A549 (cell line): Measurements from ENCODE around the gene PRR12. TPM values are rescaled to one million over a fixed set of nuclear protein-coding genes. Genes with fewer than 3 reads are reported as not detected.
A peak's percentile ranks its signal among the peaks of the same experiment; 100 is the strongest.

ENCODE experiments used
- ATAC-seq, 2 experiments: fragments of 200-7000 bp in 1 of 2; fragments of >200 bp in 1 of 2; cut with Nextera tagmentation in 1 of 2; cut with Tn5 transposase in 1 of 2; 3 replicates each; pipeline versions ENCODE4 v1.8.0 to v1.9.1; 2018 to 2020; ENCODE audit warnings: mild to moderate bottlenecking in 1 of 2, moderate library complexity in 1 of 2
- CTCF ChIA-PET: fragments of 300-600 bp; sonication (Branson Sonifier 250); formaldehyde crosslinking; extraction: SDS; loops from one replicate; lab custom pipeline; 2021; ENCODE audit warnings: antibody characterized with exemption, inconsistent platforms; lab: Yijun Ruan, JAX
- POLR2A ChIA-PET: fragments of 350-600 bp; formaldehyde crosslinking; extraction: SDS; loops from one replicate; lab custom pipeline; 2021; ENCODE audit warnings: antibody characterized with exemption, inconsistent platforms; lab: Yijun Ruan, JAX
- DNase-seq, 2 experiments: peaks; one replicate each; pipeline versions ENCODE4 v3.0.0 to v3.0.0-alpha.2; 2011 to 2016; ENCODE audit warnings: low read depth in 1 of 2, low spot score in 1 of 2
- FAIRE-seq: peaks from 2 replicates; lab custom pipeline; 2011; peaks lifted over from hg19 to GRCh38; lab: Jason Lieb, UNC
- H3K27ac ChIP-seq, 2 experiments: fragments of >200 bp; sonication (Bioruptor Twin); formaldehyde crosslinking; 3 replicates each; pipeline ENCODE4 v1.5.1; 2016 to 2017
- H3K4me1 ChIP-seq: fragments of >200 bp; sonication (Bioruptor Twin); formaldehyde crosslinking; 3 replicates; pipeline ENCODE4 v1.6.1; 2016
- H3K4me2 ChIP-seq: fragments of >200 bp; sonication (Bioruptor Twin); formaldehyde crosslinking; 3 replicates; pipeline ENCODE4 v1.6.1; 2016
- H3K4me3 ChIP-seq: fragments of >200 bp; sonication (Bioruptor Twin); formaldehyde crosslinking; 3 replicates; pipeline ENCODE4 v1.5.1; 2016
- H3K9me3 ChIP-seq: fragments of >200 bp; sonication (Bioruptor Twin); formaldehyde crosslinking; 3 replicates; pipeline ENCODE4 v1.6.1; 2016
- CHD4 ChIP-seq: fragments of 200-600 bp; sonication (generic); IDR thresholded peaks from 2 replicates; pipeline ENCODE4 v1.6.1; 2016; ENCODE audit warnings: antibody characterized with exemption, mild to moderate bottlenecking, borderline replicate concordance
- EHF ChIP-seq: fragments of 250-450 bp; sonication (Bioruptor Pico); IDR thresholded peaks from 2 replicates; pipeline ENCODE4 v1.5.0; 2020; ENCODE audit warnings: mild to moderate bottlenecking
- EP300 ChIP-seq, 2 experiments: fragments of >200 bp; sonication (Bioruptor Twin); formaldehyde crosslinking; IDR thresholded peaks; 2 replicates in 1 of 2; 3 replicates in 1 of 2; pipeline ENCODE4 v1.6.1; 2016 to 2017
- ESRRA ChIP-seq: fragments of 150-350 bp; IDR thresholded peaks from 2 replicates; pipeline ENCODE4 v1.6.1; 2014; ENCODE audit warnings: mild to moderate bottlenecking, low read length, borderline replicate concordance
- FOSB ChIP-seq: fragments of 250-450 bp; sonication (Bioruptor Pico); IDR thresholded peaks from 2 replicates; pipeline ENCODE4 v1.5.0; 2020; ENCODE audit warnings: mild to moderate bottlenecking, moderate library complexity
- FOXS1 ChIP-seq: fragments of 250-450 bp; sonication (Bioruptor Pico); IDR thresholded peaks from 2 replicates; pipeline ENCODE4 v1.5.0; 2020; ENCODE audit warnings: mild to moderate bottlenecking, moderate library complexity
- JUNB ChIP-seq: fragments of >200 bp; sonication (Bioruptor Twin); formaldehyde crosslinking; IDR thresholded peaks from 2 replicates; pipeline ENCODE4 v1.6.1; 2016
- MYC ChIP-seq: IDR thresholded peaks from 2 replicates; pipeline ENCODE4 v1.6.1; 2012; ENCODE audit warnings: mild to moderate bottlenecking, inconsistent platforms, low read length, improper control_type of control experiment, borderline replicate concordance
- NFE2L2 ChIP-seq: fragments of 150-350 bp; conservative IDR thresholded peaks from 2 replicates; pipeline ENCODE4 v1.6.1; 2014; ENCODE audit warnings: low read length
- NR3C1 ChIP-seq: fragments of >200 bp; sonication (Bioruptor Twin); formaldehyde crosslinking; IDR thresholded peaks from 3 replicates; pipeline ENCODE4 v1.6.1; 2017
- POLR2A ChIP-seq: IDR thresholded peaks from 2 replicates; pipeline ENCODE4 v1.6.1; 2012; ENCODE audit warnings: mild to moderate bottlenecking, low read length
- POLR2AphosphoS2 ChIP-seq: conservative IDR thresholded peaks from 2 replicates; pipeline ENCODE4 v1.6.1; 2012; ENCODE audit warnings: low read length, improper control_type of control experiment, inconsistent platforms
- RARB ChIP-seq: fragments of 250-450 bp; sonication (Bioruptor Pico); IDR thresholded peaks from 2 replicates; pipeline ENCODE4 v1.8.0; 2021; ENCODE audit warnings: mild to moderate bottlenecking, moderate library complexity
- RFX5 ChIP-seq: fragments of 450-650 bp; IDR thresholded peaks from 2 replicates; pipeline ENCODE4 v1.7.1; 2014; ENCODE audit warnings: antibody characterized with exemption, mild to moderate bottlenecking, moderate library complexity
- SREBF2 ChIP-seq: fragments of 450-650 bp; IDR thresholded peaks from 2 replicates; pipeline ENCODE4 v1.6.1; 2014; ENCODE audit warnings: mild to moderate bottlenecking, moderate library complexity
- TFCP2L1 ChIP-seq: fragments of 250-450 bp; sonication (Bioruptor Pico); IDR thresholded peaks from 2 replicates; pipeline ENCODE4 v1.5.0; 2021; ENCODE audit warnings: mild to moderate bottlenecking
- TP53 ChIP-seq: fragments of 250-450 bp; sonication (Bioruptor Pico); IDR thresholded peaks from 2 replicates; pipeline ENCODE4 v1.5.0; 2021; ENCODE audit warnings: mild to moderate bottlenecking, moderate library complexity
- USF2 ChIP-seq: fragments of 450-650 bp; IDR thresholded peaks from 2 replicates; pipeline ENCODE4 v1.6.1; 2014; ENCODE audit warnings: antibody characterized with exemption
- ZC3H11A ChIP-seq: fragments of 450-650 bp; IDR thresholded peaks from 2 replicates; pipeline ENCODE4 v1.6.1; 2014; ENCODE audit warnings: antibody characterized with exemption, mild to moderate bottlenecking
- WGBS: methylation state at CpG from one replicate; pipeline ENCODE4 v1.1.6; 2017; ENCODE audit errors: missing lambda C conversion rate; 5-methylcytosine and 5-hydroxymethylcytosine counted together
- polyA plus RNA-seq, 4 experiments: library from polyadenylated mRNA; depleted of rRNA in 3 of 4; stranded (reverse); fragments of >200 nt; fragmentation: RNase III in 1 of 4; extraction: RNeasy Plus Mini Kit Qiagen cat#74134 plus additional on column Dnase treatment in 1 of 4; gene quantifications; 2 replicates in 3 of 4; 3 replicates in 1 of 4; pipeline ENCODE4 v1.2.3, GENCODE V29; 2011 to 2017
- TF ChIP-seq, protein P1 (sequence below): fragments of >200 bp; sonication (Bioruptor Twin); formaldehyde crosslinking; IDR thresholded peaks from 3 replicates; pipeline ENCODE4 v1.6.1; 2016
- TF ChIP-seq, protein P2 (sequence below): fragments of >200 bp; sonication (Bioruptor Twin); formaldehyde crosslinking; IDR thresholded peaks from 2 replicates; pipeline ENCODE4 v1.6.1; 2016
- TF ChIP-seq, protein P3 (sequence below): fragments of 150-350 bp; IDR thresholded peaks from 2 replicates; pipeline ENCODE4 v1.6.1; 2014; ENCODE audit warnings: low read depth, mild to moderate bottlenecking, low read length

PRR12 gene
- polyA plus RNA-seq, 2 of the 4 experiments (the other 2 are of a cell fraction), result 0.78 to 15.6 TPM

DNA sequence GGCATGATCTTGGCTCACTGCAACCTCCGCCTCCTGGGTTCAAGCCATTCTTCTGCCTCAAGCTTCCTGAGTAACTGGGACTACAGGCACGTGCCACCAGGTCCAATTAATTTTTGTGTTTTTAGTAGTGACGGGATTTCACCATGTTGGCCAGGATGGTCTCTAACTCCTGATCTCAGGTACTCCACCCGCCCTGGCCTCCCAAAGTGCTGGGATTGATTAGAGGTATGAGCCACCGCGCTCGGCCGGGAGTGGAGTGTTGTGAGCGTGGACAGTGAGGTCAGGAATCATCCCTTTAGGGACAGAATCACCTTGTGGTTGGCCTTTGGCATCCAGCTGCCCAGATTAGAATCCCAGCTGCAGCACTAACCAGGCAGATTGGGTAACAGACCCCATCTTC, 38.7 kb downstream of the PRR12 start:
- WGBS, result 96% methylated on average over 9 of the region's 9 CpGs
- TF ChIP-seq EHF (CRISPR knock-in tag) (no peak), USF2 (no peak), CHD4 (no peak), ZC3H11A (no peak)
- TF ChIP-seq, all 56 proteins: peak for 0
- FAIRE-seq (no peak), ATAC-seq (no peak), DNase-seq (no peak)
- H3K4me1 ChIP-seq, result no peaks in the 10 kb centered on the region
- no peaks in the 10 kb centered on the region for H3K9me3 ChIP-seq
- no peak overlapping the region for H3K4me2 ChIP-seq
- ChIA-PET POLR2A (interaction anchor here (1.1 to 1.6 kb wide), 3 partner anchors 11 to 39 kb away, joined by 3 to 5 read pairs (median 5); partner anchors contain the start of genes PRR12, RRAS and SCAF1), CTCF (interaction anchor here (0.6 to 1.6 kb wide), 5 partner anchors 12 to 126 kb away, joined by 3 to 6 read pairs (median 3); no protein-coding TSS in a partner anchor)
- no peak overlapping the region for H3K4me3 ChIP-seq
- no peak overlapping the region for H3K27ac ChIP-seq

GRCh38 chr19:49631014-49631588, 40.1 kb downstream of the PRR12 start:
- Histone ChIP-seq H3K9me3 (no peaks in the 10 kb centered on the region), H3K27ac (no peak overlapping the region), H3K4me3 (no peak overlapping the region), H3K4me2 (no peak overlapping the region), H3K4me1 (no peaks in the 10 kb centered on the region)
- TF ChIP-seq, protein P1, sequence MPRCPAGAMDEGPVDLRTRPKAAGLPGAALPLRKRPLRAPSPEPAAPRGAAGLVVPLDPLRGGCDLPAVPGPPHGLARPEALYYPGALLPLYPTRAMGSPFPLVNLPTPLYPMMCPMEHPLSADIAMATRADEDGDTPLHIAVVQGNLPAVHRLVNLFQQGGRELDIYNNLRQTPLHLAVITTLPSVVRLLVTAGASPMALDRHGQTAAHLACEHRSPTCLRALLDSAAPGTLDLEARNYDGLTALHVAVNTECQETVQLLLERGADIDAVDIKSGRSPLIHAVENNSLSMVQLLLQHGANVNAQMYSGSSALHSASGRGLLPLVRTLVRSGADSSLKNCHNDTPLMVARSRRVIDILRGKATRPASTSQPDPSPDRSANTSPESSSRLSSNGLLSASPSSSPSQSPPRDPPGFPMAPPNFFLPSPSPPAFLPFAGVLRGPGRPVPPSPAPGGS, result no peak
- TF ChIP-seq ESRRA (no peak), FOSB (CRISPR knock-in tag) (no peak), NR3C1 (no peak), ZC3H11A (no peak), TP53 (CRISPR knock-in tag) (no peak), POLR2AphosphoS2 (no peak), TFCP2L1 (no peak), EP300 (IDR thresholded peaks at IDR 0.05) (no peak), SREBF2 (no peak), NFE2L2 (no peak), FOXS1 (no peak), RARB (CRISPR knock-in tag) (no peak), EHF (CRISPR knock-in tag) (no peak), JUNB (no peak), POLR2A (no peak), MYC (no peak), RFX5 (no peak)
- TF ChIP-seq, protein P2, sequence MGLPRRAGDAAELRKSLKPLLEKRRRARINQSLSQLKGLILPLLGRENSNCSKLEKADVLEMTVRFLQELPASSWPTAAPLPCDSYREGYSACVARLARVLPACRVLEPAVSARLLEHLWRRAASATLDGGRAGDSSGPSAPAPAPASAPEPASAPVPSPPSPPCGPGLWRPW, result no peak
- TF ChIP-seq, protein P3, sequence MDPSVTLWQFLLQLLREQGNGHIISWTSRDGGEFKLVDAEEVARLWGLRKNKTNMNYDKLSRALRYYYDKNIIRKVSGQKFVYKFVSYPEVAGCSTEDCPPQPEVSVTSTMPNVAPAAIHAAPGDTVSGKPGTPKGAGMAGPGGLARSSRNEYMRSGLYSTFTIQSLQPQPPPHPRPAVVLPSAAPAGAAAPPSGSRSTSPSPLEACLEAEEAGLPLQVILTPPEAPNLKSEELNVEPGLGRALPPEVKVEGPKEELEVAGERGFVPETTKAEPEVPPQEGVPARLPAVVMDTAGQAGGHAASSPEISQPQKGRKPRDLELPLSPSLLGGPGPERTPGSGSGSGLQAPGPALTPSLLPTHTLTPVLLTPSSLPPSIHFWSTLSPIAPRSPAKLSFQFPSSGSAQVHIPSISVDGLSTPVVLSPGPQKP, result no peak
- 62% methylated on average over 9 of the region's 9 CpGs for WGBS
- DNase-seq, result no peak
- ATAC-seq, result peak; percentile 9 to 14; a peak in 3 of 6 replicates
- no peak for FAIRE-seq
- ChIA-PET POLR2A (interaction anchor here (1.2 to 2.1 kb wide), 3 partner anchors 9 to 41 kb away, joined by 5 to 8 read pairs (median 6); partner anchors contain the start of genes PRR12 and RRAS), CTCF (interaction anchor here (0.6 to 3.9 kb wide), 7 partner anchors 17 to 61 kb away, joined by 3 to 11 read pairs (median 5); no protein-coding TSS in a partner anchor)
